NCI-H146 (cell line): Measurements from ENCODE around the gene RBX1.
A peak's percentile ranks its signal among the peaks of the same experiment; 100 is the strongest.
"Not testable (repeated sequence)": the region's sequence is repeated elsewhere in the genome, so short reads cannot be mapped to it uniquely, and the experiment has no call there.

Experiments used
- DNase-seq: peaks from one replicate; lab custom pipeline; 2025; lab: John Stamatoyannopoulos, UW

Gene RBX1

GRCh38 chr22:40950962-40951794, at the start of gene RBX1:
Gene RBX1, plus strand, starts transcription at chr22:40951378. Its CDS starts 21 bp downstream, at chr22:40951399.
- DNase-seq = peak; percentile 95

DNA sequence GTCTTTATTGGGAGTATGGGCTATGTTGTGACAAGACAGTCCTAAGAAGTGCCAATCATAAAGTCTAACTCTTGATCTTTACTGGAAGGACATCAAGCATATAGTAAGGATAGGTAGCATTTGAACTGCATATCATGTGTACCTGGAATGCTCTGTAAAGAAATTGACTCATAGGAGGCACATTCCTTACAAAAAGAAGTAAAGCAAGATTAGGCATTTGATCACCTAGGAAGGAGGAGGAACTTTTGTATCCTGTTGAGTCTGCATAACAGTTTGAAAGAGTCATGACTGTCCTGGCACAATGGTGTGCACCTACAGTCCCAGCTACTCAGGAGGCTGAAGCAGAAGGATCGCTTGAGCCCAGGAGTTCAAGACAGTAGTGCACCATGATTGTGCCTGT, 47.1 kb upstream of the RBX1 start:
- no peak for DNase-seq

GRCh38 chr22:40908895-40909294, 42.3 kb upstream of the RBX1 start:
- DNase-seq = no peak

DNA sequence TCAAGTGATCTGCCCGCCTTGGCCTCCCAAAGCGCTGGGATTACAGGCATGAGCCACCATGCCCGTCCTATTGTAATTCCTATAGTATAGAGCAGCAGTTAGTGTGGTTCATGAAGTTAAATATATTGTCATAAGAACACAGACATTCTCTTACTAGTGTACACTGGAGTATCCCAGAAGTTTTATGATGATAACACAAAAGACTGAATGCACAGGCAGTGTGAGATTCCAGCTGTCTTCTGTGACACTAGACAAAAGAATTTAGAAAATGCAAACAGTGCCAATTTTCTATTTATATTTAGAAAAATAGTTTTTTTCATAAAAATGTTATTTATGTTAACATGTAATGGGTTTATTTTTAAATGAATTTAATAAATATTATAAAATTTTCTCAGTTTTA, 39.4 kb upstream of the RBX1 start:
- no peak for DNase-seq

DNA sequence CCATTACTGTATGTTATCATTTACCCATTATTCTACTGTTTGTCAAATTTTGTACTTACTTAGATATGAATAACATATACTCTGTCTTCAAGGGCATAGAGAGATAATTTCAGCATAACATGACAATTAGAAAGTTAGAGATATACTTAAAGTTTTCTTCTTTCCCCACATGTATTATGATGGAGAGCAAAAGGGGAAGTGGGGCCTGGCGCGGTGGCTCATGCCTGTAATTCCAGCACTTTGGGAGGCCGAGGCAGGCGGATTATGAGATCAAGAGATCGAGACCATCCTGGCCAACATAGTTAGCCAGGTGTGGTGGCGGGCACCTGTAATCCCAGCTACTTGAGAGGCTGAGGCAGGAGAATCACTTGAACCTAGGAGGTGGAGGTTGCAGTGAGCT, 38.2 kb upstream of the RBX1 start:
- not testable (repeated sequence) for DNase-seq

- DNase-seq = no peak
Measured at GRCh38 chr22:40919446-40919845, 31.7 kb upstream of the RBX1 start.

GRCh38 chr22:40920526-40920925, 30.7 kb upstream of the RBX1 start:
- DNase-seq = no peak

- DNase-seq = peak; percentile 6
Measured at GRCh38 chr22:40922484-40923303, 28.5 kb upstream of the RBX1 start.

- DNase-seq = no peak
Measured at GRCh38 chr22:40928657-40929056, 22.5 kb upstream of the RBX1 start.

DNA sequence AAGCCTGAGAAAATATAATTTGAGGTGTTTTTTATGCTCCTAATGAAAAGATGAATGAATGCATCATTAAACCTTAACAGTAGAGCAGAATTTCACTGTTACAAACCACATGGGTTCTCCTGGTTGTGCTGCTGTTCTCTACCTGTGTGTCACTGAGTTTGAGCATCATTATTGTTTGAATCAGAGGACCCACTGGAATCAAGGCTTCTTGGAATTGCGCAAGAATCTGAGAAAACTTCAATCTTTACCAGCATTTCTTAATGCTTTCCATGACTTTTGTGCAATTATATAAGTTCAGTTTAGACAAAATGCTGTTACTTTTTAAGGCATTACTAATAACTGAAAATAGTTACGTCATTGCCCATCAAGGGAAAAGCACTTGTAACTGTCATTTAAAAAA, 18.8 kb upstream of the RBX1 start:
- no peak for DNase-seq

GRCh38 chr22:40939202-40939601, 12.0 kb upstream of the RBX1 start:
- DNase-seq = no peak

- DNase-seq = no peak
Measured at GRCh38 chr22:40951795-40952605, 822 bp downstream of the RBX1 start.

GRCh38 chr22:40953471-40953870, 2.3 kb downstream of the RBX1 start:
- DNase-seq = no peak

- DNase-seq = no peak
Measured at GRCh38 chr22:40954113-40954512, 2.9 kb downstream of the RBX1 start.

DNA sequence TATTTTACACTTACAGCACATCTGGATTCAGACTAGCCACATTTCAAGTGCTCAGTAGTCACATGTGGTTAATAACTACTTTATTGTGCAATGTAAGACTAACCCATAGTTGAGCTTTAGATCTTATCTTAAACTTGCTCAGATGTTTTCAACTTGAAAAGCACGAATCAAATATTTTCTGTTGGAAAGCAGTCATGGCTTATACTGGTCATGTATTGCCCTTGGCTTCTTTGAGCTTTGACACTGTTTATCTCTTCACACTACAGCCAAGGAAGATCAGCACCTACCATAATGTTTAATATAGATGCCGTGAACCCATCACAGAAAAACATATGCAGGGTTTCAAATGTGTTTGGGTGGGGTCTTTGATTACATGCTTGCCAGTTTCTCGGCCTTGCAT, 4.4 kb downstream of the RBX1 start:
- DNase-seq = no peak

DNA sequence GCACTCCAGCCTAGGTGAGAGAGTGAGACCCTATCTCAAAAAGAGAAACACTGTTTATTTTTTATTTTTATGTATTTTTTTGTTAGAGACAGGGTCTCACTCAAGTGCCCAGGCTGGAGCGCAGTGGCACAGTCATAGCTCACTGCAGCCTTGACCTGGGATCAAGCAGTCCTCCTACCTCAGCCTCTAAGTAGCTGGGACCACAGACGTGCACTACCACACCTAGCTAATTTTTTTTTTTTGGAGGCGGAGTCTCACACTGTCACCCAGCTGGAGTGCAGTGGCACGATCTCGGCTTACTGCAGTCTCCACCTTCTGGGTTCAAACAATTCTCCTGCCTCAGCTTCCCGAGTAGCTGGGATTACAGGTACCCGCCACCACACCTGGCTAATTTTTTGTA, 6.4 kb downstream of the RBX1 start:
- no peak for DNase-seq

GRCh38 chr22:40958299-40958698, 7.1 kb downstream of the RBX1 start:
- no peak for DNase-seq

DNA sequence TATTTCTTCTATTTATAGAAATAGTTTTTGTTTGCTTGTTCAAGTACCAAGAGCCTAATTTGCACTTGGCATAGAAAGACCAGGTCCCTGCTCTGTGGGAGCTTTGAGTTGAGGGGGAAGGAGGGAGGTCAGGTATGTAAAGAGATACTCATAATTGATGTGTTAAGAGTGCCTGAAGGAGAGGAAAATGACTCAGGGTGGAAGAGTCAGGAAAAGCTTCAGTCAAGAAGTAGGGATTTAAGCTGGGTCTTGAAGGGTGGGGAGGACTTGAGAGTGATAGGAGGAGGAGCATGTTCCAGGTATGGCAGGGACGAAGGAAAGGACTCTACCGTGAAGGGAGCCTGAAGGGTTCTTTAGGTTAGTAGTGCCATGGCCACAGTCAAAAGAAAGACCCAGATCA, 9.0 kb downstream of the RBX1 start:
- DNase-seq = no peak

- DNase-seq = no peak
Measured at GRCh38 chr22:40965936-40966725, 15.0 kb downstream of the RBX1 start.

DNA sequence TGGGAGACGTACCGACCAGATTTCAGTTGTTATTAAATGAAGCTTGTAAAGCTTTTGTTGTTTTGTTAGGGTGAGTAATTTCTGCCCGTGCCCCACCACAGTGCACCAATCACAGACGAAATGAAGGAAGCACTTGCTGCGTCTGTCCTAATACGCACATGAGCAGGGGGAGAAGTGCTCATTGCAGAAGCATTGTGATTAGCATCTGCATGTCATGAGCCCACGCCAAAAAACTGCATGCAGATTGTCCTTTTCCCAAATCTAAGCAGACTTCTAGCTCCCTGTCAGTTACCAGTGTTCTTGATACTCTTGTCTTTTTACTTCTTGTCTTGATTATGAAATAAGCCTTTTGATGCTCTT, 15.5 kb downstream of the RBX1 start:
- no peak for DNase-seq

- DNase-seq = no peak
Measured at GRCh38 chr22:40967111-40967760, 16.1 kb downstream of the RBX1 start.
